Stimulated activated naive CD8-positive, alpha-beta T cell treated with anti-CD3 and anti-CD28 coated beads, Interleukin-15, Interleukin-2, amounts not matched to agents 100 U/mL and 50 U/mL, for 24 hours (primary cell): ENCODE results near the gene RXRG.
A peak's percentile ranks its signal among the peaks of the same experiment; 100 is the strongest.

Source experiments
- ATAC-seq: fragments of 150-1000 bp; cut with Tn5 transposase; one replicate; pipeline ENCODE4 v1.10.0; 2021
- DNase-seq: peaks from one replicate; pipeline ENCODE4 v3.0.0; 2021

Gene RXRG

DNA sequence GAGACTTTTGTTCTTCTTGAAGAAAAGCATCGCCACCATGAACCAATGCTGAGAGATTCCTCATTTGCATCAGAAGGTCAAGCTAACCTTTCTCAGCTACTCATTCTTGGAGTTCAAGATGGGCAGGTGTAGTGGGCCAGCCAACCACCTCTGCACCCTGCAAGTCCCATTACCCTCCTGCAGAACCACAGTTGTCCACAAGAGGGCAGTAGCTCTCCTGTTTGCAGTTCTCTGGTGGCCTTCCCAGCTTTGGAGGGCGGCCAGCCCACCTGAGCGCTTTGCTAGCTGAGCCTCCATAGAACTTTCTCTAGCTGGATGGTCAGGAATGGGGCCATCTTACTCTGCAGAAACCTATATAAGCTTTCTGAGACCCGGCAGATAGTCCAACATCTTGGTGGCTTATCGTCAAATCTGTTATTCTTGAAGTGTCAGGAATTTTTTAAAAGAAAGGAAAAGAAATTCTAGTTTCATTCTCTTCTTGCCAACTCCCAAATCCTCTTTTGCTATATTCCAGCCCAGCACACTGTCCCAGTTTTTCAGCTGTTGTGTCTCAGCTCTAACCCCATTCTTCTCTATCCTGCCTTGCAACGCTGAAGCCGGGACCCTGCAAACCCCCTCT is 77.4 kb downstream of the RXRG start:
- DNase-seq (peak; percentile 84), ATAC-seq (peak; percentile 76)

- DNase-seq (no peak), ATAC-seq (no peak)
These were observed 79.6 kb downstream of the RXRG start for GRCh38 chr1:165365341-165365740.

- DNase-seq: no peak
- ATAC-seq: no peak
These were observed 80.3 kb downstream of the RXRG start for GRCh38 chr1:165364568-165365133.

DNA sequence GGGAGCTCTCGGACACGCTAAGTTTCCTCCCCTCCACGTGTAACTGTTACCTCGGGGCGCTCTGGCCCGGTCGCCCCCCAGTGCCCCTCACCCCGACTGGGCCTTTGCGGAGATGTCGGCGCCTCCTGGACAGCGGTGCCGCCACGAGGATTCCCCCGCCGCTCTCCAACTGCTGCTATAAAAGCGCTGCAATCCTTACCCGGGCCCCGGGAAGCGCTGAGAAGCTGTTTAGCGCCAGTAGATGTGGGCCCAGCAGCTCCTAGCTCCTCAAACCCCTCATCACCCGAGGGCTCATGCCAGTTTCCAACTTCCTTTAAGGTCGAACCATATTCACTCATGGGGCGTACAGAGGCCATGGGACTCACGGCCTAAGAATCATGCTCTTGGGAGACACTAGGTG is 88.0 kb downstream of the RXRG start:
- DNase-seq (no peak), ATAC-seq (no peak)

- no peak for ATAC-seq
- no peak for DNase-seq
These were observed 88.7 kb downstream of the RXRG start, which contains the start of gene LMX1A for GRCh38 chr1:165355977-165356811. LMX1A (minus strand) TSS chr1:165356715; CDS start chr1:165355559, 1,156 bp downstream.

GRCh38 chr1:165355139-165355976 is 89.6 kb downstream of the RXRG start:
- ATAC-seq: no peak
- DNase-seq: no peak

- ATAC-seq (no peak), DNase-seq (no peak)
These were observed 90.2 kb downstream of the RXRG start for GRCh38 chr1:165354739-165355138.

DNA sequence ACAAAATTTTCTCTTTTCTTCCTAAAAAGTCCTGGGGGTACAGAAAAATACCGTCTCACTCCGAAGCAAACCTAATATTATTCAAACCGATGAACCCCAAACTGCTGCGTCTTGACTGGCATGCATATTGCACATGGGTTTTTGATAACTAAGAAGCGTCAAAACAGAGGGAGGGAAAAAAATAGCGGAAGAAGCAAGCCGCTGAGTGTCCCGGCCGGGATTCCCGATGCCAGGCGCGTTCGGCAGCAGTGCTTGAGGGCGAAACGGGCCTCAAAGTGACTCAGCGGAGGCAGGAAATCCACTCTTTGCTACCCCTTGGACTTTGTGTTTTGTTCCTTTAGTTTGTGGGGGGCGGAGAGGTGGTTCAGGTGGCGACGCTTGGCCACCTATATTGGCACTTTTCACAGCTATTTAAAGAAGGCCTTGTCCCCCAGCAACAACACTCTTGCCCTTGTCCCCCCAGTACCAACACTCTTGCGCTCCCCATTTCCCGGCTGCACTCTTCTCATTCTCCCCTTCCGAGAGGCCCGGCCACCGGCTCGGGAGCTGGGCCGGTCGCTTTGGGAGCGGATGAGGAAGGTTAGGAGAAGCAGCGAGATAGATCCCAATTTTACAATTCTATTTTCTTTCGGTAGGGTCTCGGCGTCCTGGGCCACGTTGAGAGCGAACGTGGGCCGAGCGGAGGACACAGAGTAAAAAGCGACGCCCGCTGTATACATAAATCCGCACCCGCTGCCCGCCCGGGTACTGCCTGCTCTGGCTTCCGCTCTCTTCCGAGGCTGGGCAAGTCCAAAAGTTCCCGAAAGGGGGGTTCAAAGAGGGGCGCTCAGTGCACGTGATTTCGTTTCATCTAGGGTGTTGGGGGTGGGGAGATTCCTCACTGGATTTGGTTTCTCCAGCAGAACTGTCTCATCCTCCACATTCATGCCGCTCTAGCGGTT is 90.9 kb downstream of the RXRG start:
- ATAC-seq: no peak
- DNase-seq: no peak

GRCh38 chr1:165352442-165353293 is 92.3 kb downstream of the RXRG start:
- ATAC-seq (no peak), DNase-seq (no peak)

DNA sequence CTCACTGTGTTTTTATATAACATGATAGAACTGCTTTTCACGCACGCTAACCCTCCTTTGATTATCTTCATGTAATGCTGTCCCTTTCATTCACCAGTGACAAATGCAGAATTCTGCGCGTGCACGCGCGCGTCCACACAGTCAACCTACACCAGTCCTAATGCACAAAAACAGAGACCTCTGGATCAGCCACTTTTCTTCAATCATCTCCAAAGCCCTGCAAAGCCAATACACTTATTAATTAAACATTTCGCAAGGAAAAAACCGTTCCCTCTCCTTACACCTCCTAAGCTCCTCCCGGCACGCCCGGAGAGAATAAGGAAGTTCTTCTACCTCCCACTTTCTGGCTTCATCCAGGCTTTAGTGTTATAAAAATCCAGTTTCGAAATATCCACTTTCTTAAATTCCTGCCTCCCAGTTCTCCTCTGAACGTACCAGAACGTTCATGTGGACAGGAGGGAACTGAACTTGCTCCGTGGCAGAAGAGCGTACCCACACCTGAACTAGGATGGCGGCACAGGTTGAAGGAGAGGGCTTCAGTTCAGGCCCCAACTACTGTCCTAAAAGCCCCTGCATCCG is 93.0 kb downstream of the RXRG start:
- ATAC-seq (no peak), DNase-seq (no peak)
